ENCODE data around the gene EPHX1.

Gene EPHX1

DNA sequence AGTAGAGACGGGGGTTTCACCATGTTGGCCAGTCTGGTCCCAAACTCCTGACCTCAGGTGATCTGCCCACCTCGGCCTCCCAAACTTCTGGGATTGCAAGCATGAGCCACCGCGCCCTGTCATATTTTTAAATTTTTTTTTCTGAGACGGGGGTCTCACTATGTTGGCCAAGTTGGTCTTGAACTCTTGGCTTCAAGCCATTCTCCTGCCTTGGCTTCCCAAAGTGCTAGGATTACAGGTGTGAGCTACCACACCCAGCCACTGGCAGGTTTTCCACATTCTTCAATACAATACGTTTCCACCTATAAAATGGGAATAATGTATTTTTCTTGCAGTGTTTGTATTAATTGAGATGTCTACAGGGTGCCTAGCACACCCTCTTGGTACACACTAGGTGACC is 82.4 kb downstream of the EPHX1 start:
- in situ Hi-C loops (cut with MboI; ENCODE audit: low sequenced_read_pairs): no loop called here

Data from HL-60/S4 (cell line).